ENCODE data around the gene STK4.

STK4 gene

DNA sequence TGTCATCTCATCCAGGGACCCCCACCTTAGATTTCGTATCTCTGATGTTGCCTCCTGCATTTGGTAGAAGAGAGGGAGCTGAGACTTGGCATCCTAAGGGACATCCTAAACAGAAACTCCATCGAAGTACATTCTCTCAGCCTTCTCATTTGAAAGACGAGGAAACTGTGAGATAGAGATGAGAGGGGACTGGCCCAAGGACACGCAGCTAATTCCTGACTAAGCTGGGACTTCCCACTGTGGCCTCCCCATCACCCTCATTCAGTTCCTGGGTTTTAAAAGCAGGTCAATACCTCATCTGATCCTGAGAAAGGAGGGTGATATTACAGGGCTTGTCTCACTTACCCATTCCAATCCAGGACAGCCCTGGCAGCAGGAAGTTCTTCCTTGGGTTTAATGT lies 149.5 kb downstream of the STK4 start:
- DNase-seq, result no peak

DNA sequence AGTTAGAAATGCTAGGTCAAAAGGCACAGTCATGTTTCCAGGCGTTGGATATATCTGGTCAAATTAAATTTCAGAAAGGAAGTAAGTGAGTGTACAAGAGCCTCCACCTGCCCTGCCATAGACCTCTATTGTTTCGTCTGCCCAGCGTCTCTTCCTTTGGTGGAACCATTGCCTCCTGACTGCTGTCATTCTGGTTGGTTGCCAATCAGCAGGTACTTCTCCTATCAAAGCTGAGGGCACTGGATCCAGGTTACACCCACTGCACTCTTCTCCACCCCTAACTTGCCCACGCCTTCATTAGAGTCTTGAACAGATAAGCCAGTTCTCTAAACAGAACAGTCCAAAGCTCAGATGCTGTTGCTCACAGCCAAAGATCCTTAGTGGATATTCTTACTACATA lies 151.3 kb downstream of the STK4 start:
- no peak for DNase-seq

DNA sequence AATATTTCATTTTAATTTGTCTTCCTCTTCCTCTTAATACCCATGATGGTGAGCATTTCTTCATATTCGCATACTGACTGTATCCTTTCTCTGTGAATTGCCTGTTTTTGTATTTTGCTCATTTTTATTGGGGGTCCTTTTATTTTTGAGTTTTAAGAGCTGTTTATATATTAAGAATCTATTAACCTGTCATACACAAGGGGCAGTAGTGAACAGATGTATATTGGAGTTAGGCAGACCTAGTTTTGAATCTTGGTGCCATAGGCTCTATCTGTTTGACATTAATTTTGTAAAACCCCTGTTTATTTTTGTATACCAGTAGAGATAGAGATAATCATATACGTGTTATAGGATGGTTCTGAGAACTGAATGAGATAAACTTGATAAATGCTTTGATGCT lies 151.7 kb downstream of the STK4 start:
- DNase-seq, result no peak

DNA sequence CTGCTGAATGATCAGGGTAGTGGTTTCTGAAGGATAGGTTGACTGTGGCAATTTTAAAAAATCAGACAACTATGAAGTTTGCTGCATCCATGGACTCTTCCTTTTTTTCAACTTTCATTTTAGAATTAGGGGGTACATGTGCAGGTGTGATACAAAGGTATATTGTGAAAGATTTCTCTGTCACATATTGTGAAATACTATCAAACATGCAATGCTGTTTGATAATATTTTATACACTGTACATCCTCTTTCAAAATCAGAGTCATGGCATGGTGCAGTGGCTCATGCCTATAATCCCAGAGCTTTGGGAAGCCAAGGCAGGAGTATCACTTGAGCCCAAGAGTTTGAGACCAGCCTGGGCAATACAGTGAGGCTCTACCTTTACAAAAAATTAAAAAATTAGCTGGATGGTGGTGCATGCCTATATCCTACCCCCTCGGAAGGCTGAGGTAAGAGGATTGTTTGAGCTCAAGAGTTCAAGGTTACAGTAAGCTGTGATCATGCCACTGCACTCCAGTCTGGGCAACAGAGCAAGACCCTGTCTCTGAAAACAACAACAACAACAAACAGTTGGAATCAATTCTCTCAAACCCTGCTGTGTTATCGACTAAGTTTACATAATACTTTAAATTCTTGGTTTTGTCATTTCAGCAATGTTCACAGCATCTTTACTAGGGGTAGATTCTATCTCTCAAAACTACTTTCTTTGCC lies 153.4 kb downstream of the STK4 start:
- no peak for DNase-seq

DNA sequence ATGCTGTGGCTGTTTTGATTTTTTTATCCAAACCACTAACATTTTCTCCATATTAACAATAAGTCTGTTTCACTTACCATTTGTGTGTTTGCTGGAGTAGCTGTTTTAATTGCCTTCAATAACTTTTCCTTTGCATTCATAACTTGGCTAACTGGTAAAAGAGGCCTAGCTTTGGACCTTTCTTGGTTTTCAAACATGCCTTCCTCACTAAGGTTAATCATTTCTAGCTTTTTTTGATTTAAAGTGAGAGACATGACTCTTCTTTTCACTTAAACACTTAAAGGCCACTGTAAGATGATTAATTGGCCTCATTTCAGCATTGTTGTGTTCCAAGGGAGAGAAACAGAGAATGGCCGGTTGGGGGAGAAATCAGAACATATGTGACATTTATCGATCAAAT lies 155.1 kb downstream of the STK4 start:
- no peak for DNase-seq

DNA sequence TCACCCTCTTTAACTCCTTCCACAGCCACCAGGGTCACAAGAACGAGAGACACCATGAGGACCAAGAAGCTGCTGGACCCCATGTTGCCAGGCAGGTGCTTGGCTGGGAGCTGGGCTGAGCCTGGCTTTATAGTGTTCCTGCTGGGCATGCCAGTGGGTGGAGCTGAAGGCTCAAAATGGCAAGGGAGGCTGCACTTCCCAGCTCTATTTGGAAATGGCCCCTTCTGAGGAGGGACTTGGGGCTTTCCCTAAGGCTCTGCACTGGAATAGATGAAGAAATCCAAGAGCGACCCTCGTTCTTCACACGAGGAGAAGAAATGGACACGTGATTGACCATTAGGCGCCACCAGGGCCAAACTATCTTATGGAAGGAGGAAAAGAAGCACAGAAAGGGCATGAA lies 158.1 kb downstream of the STK4 start, which contains the start of gene WFDC12:
TSS of gene WFDC12 (minus strand) at position 101 of the 400 bp plus-strand sequence. CDS start at position 83, 18 bp downstream.
- DNase-seq, result no peak

DNA sequence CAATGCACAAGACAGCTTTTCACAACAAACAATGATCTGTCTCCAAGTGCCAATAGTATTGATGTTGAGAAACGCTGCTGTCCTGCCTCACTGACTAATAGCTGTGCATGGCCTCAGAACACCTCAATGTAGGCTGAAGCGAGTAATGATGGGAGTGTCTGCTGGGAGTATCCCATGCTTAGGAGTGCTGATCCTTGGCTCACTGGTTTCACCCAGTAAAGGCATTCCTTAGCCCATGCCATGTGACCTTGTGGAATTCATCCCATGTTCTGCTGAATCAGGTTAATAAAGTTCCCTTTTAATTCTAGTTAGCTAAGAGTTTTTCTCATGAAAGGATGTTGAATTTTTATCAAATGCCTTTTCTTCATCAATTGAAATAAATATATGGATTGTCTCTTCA lies 161.8 kb downstream of the STK4 start:
- DNase-seq, result no peak

Measured in NCI-H1930 (cell line).